HepG2 (cell line): ENCODE results near the gene CELSR3. TPM values are rescaled to one million over a fixed set of nuclear protein-coding genes. Genes with fewer than 3 reads are reported as not detected.

Source experiments
- ATF1 ChIP-seq: IDR thresholded peaks from 2 replicates; pipeline ENCODE4 v1.6.1; 2016; ENCODE audit warnings: mild to moderate bottlenecking, control low read depth
- FOXM1 ChIP-seq: sonication (generic); formaldehyde crosslinking; IDR thresholded peaks from 2 replicates; pipeline ENCODE4 v1.5.0; 2020; ENCODE audit warnings: missing genetic modification reagents
- HDAC6 ChIP-seq: fragments of 200-600 bp; sonication (generic); IDR thresholded peaks from 2 replicates; pipeline ENCODE4 v1.7.0; 2017; ENCODE audit warnings: mild to moderate bottlenecking, antibody characterized with exemption, low read length, low read depth
- RXRB ChIP-seq: IDR thresholded peaks from 2 replicates; pipeline ENCODE4 v1.6.1; 2016; ENCODE audit warnings: borderline replicate concordance, missing genetic modification reagents, missing compliant biosample characterization
- ZNF326 ChIP-seq: sonication (generic); formaldehyde crosslinking; IDR thresholded peaks from 2 replicates; pipeline ENCODE4 v1.4.0; 2020; ENCODE audit warnings: missing genetic modification reagents, borderline replicate concordance
- ZNF354B ChIP-seq: sonication (generic); formaldehyde crosslinking; IDR thresholded peaks from 2 replicates; pipeline ENCODE4 v1.8.0; 2022; ENCODE audit warnings: mild to moderate bottlenecking, missing genetic modification reagents
- ZNF577 ChIP-seq: sonication (generic); formaldehyde crosslinking; IDR thresholded peaks from 2 replicates; pipeline ENCODE4 v1.4.0; 2020; ENCODE audit warnings: mild to moderate bottlenecking, low read depth, missing genetic modification reagents, borderline replicate concordance
- polyA plus RNA-seq, 8 experiments: library from polyadenylated mRNA; depleted of rRNA in 3 of 8; stranded (reverse) in 7 of 8; unstranded in 1 of 8; fragments of >200 nt; fragmentation: Illumina TruSeq in 4 of 8; extraction: Trizol in 4 of 8; gene quantifications; 2 replicates each; pipeline versions ENCODE4 v1.2.1 to v1.2.3, GENCODE V29; 2011 to 2016; ENCODE audit warnings: low read depth in 4 of 8, missing spikeins in 1 of 8, mixed read lengths in 1 of 8; ENCODE audit not compliant: insufficient read depth in 1 of 8
- total RNA-seq, 5 experiments: library from RNA; depleted of rRNA; stranded (reverse); fragments of >200 nt; fragmentation: Illumina TruSeq; extraction: Trizol; gene quantifications; 2 replicates each; pipeline ENCODE4 v1.2.3, GENCODE V29; 2016; ENCODE audit warnings: low read depth in 1 of 5
- TF ChIP-seq, protein P1 (sequence below): sonication (generic); formaldehyde crosslinking; IDR thresholded peaks from 2 replicates; pipeline ENCODE4 v1.4.0; 2020; ENCODE audit warnings: missing genetic modification reagents, borderline replicate concordance
- TF ChIP-seq, protein P2 (sequence below): IDR thresholded peaks from 2 replicates; pipeline ENCODE4 v1.6.1; 2018; ENCODE audit warnings: missing genetic modification reagents
- TF ChIP-seq, protein P3 (sequence below): IDR thresholded peaks from 2 replicates; pipeline ENCODE4 v1.6.1; 2016; ENCODE audit warnings: low read depth
- TF ChIP-seq, protein P4 (sequence below): IDR thresholded peaks from 2 replicates; pipeline ENCODE4 v1.6.1; 2016; ENCODE audit warnings: missing biosample characterization, missing genetic modification reagents, low read depth
- TF ChIP-seq, protein P5 (sequence below): sonication (generic); formaldehyde crosslinking; IDR thresholded peaks from 2 replicates; pipeline ENCODE4 v1.4.0; 2020; ENCODE audit warnings: missing genetic modification reagents, mild to moderate bottlenecking, borderline replicate concordance
- TF ChIP-seq, protein P6 (sequence below): sonication (generic); formaldehyde crosslinking; IDR thresholded peaks from 2 replicates; pipeline ENCODE4 v1.9.0; 2022; ENCODE audit warnings: low read depth, missing genetic modification reagents
- TF ChIP-seq, protein P7 (sequence below): sonication (generic); formaldehyde crosslinking; IDR thresholded peaks from 2 replicates; pipeline ENCODE4 v1.5.1; 2020; ENCODE audit warnings: mild to moderate bottlenecking, missing genetic modification reagents

The CELSR3 gene
- total and polyA plus RNA-seq, 2 of the 13 experiments (the other 11 are each of a cell fraction or from before 2014, with no cell fraction given) = 5.4 to 6.7 TPM

DNA sequence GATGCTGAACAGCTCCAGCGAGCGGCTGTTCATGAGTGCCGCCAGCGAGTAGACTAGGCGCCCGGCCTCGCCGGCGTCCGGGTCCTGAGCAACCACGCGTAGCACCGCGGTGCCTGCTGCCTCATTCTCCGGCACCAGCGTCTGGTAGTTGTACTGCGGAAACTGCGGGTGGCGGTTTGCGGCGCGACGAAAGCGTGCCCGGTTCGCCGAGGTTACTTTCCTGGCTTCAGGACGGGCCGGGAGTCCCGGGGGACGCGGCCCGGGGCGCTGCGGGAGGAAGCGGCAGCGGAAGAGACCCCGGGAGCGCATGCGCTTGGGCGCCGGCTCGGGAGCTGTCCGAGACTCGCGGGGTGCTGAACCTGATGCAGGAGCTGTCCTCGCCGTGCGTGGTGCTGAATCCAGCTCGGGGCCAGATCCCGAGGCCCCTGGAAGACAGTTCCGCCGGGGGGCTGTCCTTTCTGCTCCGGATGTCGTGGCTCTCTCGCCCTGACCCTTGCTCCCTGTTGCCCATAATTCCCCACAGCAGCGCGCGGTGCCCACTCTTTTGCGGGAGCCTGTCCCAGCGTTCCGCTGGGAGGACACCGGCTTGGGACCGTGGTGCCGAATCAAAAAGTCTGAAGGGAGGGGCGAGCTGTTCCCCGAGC, 1.1 kb downstream of the CELSR3 start (continued):
- TF ChIP-seq, protein P1, sequence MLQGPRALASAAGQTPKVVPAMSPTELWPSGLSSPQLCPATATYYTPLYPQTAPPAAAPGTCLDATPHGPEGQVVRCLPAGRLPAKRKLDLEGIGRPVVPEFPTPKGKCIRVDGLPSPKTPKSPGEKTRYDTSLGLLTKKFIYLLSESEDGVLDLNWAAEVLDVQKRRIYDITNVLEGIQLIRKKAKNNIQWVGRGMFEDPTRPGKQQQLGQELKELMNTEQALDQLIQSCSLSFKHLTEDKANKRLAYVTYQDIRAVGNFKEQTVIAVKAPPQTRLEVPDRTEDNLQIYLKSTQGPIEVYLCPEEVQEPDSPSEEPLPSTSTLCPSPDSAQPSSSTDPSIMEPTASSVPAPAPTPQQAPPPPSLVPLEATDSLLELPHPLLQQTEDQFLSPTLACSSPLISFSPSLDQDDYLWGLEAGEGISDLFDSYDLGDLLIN (CRISPR knock-in tag) = peak; percentile 100; the same call in 1 of the 2 replicates
- TF ChIP-seq, protein P2, sequence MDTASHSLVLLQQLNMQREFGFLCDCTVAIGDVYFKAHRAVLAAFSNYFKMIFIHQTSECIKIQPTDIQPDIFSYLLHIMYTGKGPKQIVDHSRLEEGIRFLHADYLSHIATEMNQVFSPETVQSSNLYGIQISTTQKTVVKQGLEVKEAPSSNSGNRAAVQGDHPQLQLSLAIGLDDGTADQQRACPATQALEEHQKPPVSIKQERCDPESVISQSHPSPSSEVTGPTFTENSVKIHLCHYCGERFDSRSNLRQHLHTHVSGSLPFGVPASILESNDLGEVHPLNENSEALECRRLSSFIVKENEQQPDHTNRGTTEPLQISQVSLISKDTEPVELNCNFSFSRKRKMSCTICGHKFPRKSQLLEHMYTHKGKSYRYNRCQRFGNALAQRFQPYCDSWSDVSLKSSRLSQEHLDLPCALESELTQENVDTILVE (CRISPR knock-in tag) = peak; percentile 100
- TF ChIP-seq ZNF577 (CRISPR knock-in tag) = peak; percentile 99
- TF ChIP-seq, protein P3, sequence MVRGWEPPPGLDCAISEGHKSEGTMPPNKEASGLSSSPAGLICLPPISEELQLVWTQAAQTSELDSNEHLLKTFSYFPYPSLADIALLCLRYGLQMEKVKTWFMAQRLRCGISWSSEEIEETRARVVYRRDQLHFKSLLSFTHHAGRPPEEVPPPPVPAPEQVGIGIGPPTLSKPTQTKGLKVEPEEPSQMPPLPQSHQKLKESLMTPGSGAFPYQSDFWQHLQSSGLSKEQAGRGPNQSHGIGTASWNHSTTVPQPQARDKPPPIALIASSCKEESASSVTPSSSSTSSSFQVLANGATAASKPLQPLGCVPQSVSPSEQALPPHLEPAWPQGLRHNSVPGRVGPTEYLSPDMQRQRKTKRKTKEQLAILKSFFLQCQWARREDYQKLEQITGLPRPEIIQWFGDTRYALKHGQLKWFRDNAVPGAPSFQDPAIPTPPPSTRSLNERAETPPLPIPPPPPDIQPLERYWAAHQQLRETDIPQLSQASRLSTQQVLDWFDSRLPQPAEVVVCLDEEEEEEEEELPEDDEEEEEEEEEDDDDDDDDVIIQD = peak; percentile 99
- peak; percentile 99 for TF ChIP-seq ZNF326 (CRISPR knock-in tag)
- TF ChIP-seq ATF1 (CRISPR knock-in tag) = 0 out of 2 replicates have a peak, but pooled peaks have one; percentile 39
- TF ChIP-seq RXRB = peak; percentile 98
- TF ChIP-seq, protein P4, sequence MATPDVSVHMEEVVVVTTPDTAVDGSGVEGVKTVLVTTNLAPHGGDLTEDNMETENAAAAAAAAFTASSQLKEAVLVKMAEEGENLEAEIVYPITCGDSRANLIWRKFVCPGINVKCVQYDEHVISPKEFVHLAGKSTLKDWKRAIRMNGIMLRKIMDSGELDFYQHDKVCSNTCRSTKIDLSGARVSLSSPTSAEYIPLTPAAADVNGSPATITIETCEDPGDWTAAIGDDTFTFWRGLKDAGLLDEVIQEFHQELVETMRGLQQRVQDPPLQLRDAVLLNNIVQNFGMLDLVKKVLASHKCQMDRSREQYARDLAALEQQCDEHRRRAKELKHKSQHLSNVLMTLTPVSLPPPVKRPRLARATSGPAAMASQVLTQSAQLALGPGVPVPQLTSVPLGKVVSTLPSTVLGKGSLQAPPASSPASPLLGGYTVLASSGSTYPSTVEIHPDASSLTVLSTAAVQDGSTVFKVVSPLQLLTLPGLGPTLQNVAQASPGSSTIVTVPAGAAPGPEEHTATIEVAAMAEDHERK (CRISPR knock-in tag) = peak; percentile 76; the same call in 1 of the 2 replicates
- TF ChIP-seq HDAC6 = no peak
- TF ChIP-seq, protein P5, sequence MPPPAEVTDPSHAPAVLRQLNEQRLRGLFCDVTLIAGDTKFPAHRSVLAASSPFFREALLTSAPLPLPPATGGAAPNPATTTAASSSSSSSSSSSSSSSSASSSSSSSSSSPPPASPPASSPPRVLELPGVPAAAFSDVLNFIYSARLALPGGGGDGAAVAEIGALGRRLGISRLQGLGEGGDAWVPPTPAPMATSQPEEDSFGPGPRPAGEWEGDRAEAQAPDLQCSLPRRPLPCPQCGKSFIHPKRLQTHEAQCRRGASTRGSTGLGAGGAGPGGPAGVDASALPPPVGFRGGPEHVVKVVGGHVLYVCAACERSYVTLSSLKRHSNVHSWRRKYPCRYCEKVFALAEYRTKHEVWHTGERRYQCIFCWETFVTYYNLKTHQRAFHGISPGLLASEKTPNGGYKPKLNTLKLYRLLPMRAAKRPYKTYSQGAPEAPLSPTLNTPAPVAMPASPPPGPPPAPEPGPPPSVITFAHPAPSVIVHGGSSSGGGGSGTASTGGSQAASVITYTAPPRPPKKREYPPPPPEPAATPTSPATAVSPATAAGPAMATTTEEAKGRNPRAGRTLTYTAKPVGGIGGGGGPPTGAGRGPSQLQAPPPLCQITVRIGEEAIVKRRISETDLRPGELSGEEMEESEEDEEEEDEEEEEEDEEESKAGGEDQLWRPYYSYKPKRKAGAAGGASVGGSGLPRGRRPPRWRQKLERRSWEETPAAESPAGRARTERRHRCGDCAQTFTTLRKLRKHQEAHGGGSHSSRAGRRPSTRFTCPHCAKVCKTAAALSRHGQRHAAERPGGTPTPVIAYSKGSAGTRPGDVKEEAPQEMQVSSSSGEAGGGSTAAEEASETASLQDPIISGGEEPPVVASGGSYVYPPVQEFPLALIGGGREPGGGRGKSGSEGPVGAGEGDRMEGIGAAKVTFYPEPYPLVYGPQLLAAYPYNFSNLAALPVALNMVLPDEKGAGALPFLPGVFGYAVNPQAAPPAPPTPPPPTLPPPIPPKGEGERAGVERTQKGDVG = peak; percentile 100
- TF ChIP-seq, protein P6, sequence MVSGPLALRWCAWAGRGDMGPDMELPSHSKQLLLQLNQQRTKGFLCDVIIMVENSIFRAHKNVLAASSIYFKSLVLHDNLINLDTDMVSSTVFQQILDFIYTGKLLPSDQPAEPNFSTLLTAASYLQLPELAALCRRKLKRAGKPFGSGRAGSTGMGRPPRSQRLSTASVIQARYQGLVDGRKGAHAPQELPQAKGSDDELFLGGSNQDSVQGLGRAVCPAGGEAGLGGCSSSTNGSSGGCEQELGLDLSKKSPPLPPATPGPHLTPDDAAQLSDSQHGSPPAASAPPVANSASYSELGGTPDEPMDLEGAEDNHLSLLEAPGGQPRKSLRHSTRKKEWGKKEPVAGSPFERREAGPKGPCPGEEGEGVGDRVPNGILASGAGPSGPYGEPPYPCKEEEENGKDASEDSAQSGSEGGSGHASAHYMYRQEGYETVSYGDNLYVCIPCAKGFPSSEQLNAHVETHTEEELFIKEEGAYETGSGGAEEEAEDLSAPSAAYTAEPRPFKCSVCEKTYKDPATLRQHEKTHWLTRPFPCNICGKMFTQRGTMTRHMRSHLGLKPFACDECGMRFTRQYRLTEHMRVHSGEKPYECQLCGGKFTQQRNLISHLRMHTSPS = peak; percentile 95
- peak; percentile 100 for TF ChIP-seq ZNF354B
- TF ChIP-seq FOXM1 (CRISPR knock-in tag) = peak; percentile 99
- TF ChIP-seq, protein P7, sequence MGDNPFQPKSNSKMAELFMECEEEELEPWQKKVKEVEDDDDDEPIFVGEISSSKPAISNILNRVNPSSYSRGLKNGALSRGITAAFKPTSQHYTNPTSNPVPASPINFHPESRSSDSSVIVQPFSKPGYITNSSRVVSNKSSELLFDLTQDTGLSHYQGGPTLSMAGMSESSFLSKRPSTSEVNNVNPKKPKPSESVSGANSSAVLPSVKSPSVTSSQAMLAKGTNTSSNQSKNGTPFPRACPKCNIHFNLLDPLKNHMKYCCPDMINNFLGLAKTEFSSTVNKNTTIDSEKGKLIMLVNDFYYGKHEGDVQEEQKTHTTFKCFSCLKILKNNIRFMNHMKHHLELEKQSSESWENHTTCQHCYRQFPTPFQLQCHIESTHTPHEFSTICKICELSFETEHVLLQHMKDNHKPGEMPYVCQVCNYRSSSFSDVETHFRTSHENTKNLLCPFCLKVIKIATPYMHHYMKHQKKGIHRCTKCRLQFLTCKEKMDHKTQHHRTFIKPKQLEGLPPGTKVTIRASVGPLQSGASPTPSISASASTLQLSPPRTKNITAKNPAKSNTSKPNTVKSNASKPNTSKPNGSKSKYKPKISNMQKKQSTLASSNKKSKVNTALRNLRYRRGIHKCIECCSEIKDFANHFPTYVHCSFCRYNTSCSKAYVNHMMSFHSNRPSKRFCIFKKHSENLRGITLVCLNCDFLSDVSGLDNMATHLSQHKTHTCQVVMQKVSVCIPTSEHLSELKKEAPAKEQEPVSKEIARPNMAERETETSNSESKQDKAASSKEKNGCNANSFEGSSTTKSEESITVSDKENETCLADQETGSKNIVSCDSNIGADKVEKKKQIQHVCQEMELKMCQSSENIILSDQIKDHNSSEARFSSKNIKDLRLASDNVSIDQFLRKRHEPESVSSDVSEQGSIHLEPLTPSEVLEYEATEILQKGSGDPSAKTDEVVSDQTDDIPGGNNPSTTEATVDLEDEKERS = peak; percentile 100
